CD4-positive, alpha-beta T cell treated with Interleukin-6 for 4 hours (primary cell): ENCODE data around the gene RUNX3.
"Not testable (repeated sequence)": the region's sequence is repeated elsewhere in the genome, so short reads cannot be mapped to it uniquely, and the experiment has no call there.

Experiments used
- DNase-seq: peaks from one replicate; pipeline ENCODE4 v3.0.0-alpha.2; 2020; ENCODE audit warnings: mixed read lengths

Gene RUNX3

DNA sequence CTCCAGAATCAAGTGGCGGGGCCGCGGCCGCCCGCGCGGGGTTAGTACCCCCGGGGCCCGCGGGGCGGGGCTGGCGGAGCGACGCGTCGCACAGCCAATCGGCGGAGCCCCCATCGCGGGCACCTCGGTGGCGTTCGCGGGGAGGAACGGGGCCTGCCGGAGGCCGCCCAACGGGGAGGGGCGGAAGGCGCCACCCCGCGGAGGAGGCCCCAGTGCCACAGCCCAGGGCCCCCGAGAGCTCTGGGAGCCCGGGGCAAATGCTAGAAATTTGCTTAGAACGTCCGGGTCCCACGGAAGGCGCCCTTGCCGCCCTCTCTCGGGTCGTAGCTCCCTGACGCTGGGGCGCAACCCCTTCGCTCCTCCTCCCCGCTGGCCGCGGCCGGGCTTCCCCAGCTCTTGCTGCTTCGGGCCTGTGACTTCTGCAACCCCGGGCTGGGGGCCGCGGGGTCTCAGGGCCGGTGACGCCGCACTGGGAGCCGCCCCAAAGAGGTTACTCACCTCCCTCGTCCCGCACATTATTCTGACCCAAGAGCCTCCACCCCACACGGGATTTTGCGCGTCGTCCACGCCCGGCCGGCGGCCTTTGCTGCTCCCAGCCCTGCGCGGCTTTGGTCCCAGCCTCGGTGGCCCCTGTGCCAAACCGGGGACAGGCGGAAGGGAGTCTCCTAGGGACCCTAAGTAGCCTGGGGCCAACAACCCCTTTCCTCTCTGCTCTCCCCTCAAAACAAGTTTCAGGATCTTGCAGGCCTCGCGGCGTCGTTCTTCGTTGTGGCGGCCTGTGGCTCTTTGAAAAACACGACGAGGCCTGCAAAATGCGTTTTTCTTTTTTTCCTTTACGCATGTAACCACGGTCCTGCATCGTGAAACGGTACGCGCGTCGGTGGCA, at the start of gene RUNX3:
RUNX3 (minus strand) TSS at position 17 of the 886 bp plus-strand sequence. CDS start 408 bp downstream, outside the sequence.
- DNase-seq, result peak; percentile 95

DNA sequence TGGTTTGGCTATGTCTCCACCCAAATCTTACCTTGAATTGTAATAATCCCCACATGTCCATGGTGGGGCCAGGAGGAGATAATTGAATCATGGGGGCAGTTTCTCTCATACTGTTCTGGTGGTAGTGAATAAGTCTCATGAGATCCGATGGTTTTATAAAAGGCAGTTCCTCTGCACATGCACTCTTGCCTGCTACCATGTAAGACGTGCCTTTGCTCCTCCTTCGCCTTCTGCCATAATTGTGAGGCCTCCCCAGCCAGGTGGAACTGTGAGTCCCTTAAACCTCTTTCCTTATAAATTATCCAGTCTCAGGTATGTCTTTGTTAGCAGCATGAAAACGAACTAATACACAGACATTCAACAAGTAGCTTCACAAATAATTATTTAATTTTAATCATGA, 49.2 kb upstream of the RUNX3 start:
- DNase-seq, result not testable (repeated sequence)

DNA sequence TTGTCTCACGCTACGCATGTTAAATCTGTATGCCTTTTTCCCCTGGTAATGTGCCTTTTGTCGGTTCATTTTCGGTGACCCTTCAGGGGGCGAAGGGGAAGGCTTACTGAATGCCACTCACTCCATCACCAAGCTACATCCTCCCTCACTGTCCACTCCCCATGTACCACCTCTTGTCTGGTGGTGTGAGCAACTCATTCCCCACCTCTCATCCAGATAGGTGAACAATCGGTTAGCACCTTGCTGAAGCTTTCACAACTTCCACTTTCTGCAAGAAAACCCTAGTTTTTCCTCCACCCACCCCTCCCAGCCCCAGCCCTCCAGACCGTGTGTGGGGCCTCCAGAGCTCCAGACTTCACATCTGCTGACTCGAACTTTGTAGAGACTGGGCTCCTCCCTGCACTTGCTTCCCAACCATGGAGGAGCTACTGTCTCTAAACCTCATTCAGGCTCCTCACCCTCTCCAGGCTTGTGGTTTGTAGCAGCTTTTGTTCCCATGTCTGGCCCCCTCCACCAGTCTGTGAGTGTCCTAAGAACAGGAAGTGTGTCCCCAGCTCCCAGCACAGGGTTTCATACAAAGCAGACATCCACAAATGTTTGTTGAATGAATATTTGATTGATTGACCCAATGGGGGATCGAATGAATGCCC, 48.4 kb upstream of the RUNX3 start:
- DNase-seq, result no peak

DNA sequence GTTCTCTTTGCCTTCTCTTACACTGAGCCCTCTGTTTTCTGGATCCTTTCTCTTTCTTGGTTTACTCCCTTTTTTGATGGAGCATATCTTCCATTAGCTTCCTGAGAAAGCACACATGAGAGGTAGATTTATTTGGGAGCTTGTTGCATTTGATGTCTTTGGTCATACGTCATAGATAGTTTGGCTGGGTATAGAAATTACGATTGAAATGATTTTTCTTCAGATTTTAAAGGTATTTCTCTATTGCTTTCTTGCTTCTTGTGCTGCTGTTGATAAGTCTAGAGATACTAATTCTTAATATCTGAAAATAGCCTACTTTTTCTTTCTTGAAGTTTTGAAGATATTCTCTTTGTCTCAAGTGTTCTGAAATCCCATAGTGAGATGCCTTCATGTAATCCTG, 45.3 kb upstream of the RUNX3 start:
- DNase-seq, result no peak

DNA sequence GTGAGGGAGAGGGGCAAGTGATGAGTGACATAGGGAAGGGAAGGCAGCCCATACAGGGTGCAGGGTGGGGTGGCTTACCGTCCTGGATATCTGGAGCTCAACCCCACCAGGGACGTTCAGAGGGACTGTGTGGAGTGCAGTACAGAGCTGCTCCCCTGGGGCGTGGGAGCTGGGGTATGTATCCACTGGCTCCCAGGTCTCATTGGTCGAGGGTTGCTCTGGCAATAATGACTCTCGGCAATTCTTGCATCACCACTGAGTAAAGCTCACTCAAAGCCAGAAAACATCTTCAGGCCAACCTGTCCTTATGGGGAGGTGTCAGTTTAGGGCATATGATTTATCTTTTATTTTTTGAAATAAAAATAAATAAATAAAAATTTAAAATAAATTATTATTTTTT, 43.2 kb upstream of the RUNX3 start:
- no peak for DNase-seq

DNA sequence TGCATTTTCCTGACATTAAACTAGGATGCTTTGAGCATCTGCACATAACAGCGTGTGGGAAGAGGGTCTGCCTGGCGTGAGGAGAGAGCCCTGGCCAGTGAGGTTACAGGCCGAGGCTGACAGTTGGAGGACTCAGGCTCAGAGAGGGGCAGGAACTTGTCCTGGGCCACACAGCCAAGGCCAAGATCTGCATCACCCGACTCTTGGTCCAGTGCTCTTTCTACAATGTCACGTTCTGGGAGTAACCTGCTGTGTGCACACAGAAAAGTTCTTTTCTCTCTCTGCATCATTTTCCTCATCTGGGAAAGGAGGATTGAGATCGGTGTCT, 42.8 kb upstream of the RUNX3 start:
- no peak for DNase-seq

DNA sequence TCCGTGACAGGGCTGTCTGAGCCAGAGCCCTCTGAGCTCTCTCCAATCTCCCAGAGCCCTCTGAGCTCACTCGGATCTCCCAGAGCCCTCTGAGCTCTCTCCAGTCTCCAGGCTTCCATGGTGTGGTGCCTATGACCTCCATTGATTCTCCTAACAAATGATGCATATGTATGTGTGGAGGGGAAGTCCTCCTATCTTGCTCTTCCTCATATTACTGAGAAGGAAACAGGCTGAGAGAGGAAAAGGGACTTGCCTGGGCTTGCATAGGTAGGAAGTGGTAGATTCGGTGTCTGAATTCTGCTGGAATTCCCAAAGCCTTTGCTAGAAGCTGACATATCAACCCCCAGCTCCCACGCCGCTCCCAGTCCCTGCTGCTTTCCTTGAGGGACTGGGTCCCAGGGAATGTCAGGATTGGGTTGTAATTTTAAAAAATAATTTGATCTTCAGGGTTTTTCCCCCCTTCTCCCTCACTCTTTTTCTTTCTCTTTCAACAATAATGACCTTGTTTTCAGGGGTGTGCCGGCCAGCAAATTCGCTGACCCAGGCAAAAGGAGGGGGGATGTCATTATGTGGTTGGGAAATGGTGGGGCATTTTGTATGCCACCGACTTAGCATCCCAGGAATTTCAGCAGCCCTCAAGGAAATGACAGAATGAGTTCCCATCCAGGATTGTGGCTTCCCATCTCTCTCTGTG, 42.3 kb upstream of the RUNX3 start:
- no peak for DNase-seq

DNA sequence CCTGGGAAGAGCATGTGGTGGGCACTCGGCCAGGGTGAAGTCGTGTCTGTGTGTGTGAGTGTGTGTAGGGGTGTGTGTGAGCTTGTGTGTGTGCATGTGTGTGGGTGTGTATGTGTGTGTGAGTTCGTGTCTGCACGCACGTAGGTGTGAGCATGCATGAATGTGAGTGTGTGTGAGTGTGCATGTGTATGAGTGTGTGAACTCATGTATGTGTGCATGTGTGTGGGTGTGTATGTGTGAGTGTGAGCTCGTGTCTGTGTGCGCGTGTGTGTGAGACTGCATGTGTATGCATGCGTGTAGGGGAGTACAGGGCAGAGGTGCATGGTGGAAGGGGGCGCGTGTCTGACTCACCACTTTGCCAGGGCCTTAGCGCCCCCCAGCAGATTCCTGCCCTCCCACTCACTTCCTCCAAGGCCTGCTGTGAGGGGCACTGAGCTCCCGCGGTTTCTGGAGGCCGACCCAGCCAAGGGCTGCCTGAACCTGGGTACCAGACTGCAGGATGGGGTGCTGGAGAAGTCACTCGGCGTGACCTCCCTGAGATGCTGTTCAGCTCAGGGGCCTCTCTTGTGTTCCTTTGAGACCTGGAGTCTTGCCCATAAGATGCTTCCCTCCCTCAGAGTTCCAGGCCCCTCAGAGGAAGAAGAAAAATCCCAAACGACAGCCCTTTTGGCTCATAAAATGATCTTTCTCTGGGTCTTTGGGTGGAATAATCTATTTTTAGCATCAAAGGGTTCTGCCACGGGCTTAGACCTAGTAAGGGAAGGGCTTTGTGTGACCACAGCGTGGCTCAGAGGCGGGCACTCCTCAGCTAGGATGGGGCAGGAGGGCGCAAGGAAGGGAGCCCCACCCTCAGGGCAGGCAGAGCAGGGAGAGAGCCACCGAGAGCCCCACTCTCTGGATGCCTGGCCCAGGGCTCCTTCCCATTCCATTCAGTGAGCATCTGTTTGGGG, 41.1 kb upstream of the RUNX3 start:
- no peak for DNase-seq

DNA sequence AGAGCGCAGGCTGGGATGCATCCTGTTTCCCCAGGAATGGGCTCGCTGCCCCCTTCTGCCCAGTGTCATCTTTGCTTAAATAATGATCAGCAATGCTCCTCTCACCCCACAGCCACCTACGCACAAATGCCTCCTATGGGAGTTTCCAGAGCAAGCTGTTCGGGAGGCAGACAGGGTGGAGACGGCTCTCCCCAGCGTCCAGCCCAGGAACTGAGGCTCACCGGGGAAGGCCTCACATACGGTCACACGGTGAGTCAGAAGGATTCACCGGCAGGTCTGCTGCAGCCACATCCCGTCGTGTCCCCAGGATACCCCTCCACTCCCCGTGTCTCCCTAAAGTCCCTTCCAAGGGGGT, 40.3 kb upstream of the RUNX3 start:
- no peak for DNase-seq

DNA sequence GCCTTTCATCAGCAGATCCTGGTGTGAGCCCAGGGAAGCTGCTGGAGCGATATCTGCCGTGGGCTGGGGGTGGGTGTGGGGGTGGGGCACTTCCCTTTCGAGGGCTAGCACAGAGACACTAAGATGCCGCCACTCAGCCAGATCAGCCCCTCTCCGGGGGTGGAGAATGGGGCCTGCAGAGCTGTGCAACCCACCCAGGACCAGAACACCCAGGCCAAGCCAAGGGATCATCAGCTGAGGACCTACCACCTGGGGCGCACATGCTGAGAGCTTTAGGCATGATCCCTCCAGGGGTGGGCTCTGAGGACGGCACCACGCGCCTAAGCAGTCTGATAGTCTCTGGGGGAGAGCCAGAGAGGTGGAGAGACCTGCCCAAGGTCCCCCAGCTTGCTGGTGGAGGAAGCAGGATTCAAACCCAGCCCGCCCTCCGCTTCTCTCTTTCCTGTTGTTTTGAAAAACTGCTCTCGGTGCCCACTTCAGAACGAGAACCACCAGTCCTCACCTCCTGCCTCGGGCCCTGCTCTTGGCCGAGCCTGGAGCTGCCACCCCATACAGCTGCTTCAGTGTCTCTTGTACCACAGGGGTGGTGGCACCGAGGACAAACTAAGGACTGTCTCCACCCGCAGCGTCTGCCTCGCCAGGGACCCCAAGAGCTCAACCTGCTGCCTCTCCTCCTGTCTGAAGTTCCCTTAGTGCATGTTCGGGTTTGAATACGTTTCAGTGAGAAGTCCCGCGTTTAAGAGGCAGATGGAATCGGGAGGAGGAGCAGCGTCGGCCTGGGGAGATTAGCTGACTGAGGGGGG, 39.7 kb upstream of the RUNX3 start:
- no peak for DNase-seq

DNA sequence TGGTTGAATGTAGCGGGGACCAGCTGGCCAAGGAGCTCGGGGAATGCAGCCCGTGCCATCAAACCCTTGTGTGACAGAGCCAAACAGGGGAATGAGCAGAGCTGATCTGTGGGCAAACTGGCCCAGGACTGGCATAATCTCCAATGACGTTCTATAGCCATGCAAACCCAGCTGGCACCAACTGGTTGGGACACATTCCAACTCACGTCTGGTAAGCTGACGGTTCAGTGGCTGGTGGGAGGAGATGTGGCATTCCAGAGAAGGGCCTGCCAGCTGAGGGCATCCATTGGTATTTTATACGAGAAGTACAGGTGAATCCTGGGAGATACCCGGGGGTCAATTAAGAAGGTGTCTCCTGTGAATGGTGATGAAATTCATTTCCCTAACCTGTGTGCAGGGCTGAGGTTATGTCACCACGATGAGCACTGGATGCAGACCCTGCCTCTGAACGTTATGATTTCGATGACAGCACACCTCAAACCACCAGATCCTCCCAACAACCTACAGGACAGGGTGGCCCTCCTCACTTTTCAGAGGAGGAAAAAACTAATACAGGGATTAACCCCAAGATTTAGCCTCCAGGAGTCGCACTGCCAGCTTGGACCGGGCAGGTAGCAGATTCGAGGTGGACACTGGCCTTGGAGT, 39.0 kb upstream of the RUNX3 start:
- DNase-seq, result no peak

DNA sequence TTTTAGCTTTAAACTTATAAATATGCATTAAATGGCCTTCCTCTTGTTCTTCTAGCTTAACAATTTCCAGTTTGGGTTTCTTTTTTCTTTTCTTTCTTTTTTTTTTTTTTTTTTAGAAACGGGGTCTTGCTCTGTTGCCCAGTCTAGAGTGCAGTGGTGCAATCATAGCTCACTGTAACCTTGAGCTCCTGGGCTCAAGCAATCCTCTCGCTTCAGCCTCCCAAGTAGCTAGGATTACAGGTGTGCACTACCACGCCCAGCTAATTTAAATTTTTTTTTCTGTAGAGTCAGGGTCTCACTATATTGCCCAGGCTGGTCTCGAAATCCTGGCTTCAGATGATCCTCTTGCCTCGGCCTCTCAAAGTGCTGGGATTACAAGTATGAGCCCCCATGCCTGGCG, 37.9 kb upstream of the RUNX3 start:
- no peak for DNase-seq

DNA sequence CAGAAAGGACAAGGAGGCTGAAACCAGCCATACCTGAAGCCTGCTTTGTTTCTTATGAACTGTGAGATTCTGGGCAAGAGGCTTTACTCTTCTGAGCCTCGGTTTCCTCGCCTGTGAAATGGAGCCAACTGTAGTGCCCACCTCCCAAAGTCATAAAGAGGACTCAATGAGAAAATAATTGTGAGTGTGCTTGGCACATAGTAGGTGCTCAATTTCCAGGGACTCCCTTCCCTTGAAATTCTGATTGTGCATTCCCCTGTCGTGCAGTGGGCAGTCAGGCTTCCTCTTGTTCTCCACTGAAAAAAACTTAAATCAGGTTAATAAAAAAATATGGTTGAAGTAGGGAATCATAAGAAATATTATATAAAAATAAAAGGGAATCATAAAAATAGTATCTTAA, 37.5 kb upstream of the RUNX3 start:
- DNase-seq, result no peak

DNA sequence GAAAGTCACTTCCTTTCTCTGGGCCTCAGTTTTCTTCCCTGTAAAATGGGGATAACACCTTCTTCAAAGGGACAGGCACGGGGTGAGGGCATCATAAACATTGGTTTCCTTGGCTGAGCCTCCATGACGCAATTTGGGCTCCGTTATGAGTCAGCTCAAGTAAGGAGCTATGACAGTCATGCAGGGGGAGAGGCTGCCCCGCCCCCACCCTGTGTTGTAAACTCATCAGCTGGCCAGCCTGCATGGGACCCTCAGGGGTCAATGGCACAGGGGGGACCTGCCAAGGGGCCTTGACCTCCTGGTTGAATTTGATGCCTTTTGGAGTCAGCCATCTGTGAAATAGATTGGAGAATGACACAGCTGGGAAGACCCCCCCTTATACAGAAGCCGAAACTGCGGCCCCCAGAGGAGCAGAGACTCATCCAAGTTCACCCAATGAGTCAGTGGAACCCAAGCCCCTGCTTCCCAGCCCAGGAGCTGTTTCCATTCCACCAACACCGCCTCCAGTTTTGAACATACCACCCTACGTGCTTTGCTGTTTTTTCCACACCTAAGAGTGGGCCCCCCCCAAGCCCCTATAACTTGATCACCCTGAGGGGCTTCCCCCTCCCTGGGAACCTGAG, 36.8 kb upstream of the RUNX3 start:
- DNase-seq, result peak; percentile 65

DNA sequence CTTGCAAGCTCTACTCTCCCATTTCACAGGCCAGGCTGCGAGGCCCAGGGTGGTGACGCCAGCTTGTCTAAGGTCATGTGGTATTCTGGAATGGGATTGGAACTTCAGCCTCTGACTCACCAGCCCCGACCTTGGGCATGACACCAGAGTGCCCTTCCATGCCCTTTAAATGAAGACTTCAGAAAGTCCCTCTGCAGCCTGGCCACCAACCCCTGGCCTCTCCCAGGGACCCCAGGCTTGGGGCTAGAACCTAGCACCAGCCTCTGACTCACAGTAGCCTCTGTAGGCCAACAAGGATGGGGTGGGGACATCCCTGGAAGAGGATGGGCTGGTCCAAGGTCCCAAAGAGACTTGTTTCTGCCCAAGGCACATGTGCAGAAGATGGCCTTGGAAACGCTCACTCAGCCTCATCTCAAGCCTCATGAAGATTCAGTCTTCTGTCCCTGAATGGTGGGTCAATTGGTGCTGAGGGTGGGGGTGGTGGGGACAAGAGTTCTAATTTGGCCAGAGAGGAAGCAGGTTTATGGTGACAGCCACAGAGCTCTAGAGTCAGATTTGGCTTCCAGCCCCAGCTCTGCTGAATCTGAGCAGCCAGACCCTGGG, 36.1 kb upstream of the RUNX3 start:
- DNase-seq, result no peak

DNA sequence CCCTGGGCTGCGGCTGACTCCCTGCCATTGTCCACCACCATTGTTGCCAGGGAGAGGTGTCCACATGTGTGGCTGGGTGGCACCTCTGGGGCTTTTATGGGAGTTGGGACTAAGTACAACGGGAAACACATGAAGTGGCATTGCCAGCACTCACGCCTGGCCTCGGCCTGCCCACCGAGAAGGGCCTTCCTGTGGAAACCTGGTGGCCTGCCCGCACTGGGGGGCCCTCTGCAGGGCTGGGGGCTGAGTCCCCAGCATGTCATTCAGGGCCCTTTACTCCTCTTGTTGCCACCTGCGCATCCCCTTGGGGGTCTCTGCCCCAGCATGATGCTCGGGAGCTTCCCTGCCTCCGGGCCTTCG, 35.5 kb upstream of the RUNX3 start:
- DNase-seq, result no peak

DNA sequence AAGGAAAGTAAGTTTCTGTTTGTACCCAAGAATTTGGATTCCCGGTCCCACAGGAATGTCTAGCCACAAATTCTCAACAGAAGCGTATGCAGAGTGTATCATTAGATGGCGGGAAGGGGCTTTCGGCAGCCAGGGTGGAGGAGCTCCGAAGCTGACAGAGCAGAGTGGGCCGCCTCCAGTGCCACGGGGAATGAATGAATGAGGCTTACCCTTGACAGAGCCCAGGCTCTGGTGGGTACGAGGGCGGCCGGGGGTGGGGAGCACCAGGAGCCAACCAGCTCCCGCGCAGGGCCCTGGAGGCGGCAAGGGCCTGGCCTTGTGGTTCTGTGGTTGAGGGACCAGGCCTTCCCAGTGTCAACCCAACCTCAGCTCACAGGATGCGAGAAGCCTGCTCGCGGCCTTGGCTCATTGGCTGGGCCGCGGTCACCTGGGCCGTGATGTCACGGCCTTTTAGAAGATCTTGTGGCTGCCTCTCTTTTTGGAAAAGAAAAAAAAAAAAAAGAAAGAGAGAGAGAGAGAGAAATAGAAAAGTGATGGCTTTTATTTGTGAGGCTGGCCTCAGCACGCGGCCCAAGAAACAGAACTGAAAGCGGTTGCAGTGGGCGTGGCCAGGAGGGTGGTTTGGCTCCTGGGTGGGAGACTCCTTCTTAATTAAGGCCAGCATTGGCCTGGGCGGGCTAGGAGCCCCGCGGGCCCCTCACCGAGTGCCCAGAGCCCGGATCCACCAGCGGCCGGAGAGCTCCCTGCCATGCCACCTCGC, 34.9 kb upstream of the RUNX3 start:
- DNase-seq, result peak; percentile 91

DNA sequence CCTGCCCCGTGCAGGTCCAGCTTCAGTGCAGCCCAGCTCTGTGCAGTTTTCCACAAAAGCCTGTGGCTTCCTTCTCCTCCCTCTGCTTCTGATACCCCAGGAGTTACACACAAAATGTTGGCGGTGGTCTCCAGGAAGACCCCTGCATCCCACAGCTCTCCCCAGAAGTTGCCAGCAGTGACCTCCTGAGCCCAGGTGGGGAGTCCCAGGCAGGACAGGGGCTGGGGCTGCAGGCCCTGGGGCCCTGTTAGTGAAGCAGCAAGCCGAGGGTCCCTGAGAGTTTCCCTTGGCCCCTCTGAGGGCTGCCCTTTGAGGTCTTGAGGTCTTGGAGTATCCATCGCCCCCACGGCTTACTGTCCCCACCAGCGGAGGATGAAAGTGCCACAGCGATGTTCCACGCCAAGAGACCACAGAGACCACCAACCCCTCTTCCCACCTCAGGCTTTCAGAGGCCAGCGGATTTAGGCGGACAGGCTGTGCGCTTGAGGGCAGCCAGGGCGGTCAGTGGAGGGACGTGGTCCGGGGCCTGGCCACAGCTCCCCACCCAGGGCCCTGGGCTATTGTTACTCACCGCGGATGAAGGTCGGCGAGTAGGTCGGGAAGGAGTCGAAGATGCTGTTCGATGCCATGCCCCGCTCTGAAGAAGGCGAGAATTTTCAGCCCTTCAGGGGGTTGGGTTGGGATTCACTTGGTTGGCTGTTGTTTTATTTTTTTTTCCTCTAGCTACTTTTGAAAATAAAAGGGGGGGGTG, 34.0 kb upstream of the RUNX3 start:
- DNase-seq, result no peak
